ENCODE measurements around the gene LMNA.
A peak's percentile ranks its signal among the peaks of the same experiment; 100 is the strongest.

Gene LMNA

GRCh38 chr1:156126043-156126629, 11.6 kb downstream of the LMNA start:
- no peaks in the 10 kb centered on the region for H3K9me3 ChIP-seq
- peaks cover 81% of the 10 kb centered on the region for H3K4me1 ChIP-seq
- no peak for TF ChIP-seq Cebpa-rat (IDR thresholded peaks at IDR 0.05)
- peak overlapping the region; percentile 83 for H3K4me2 ChIP-seq
- H3K36me3 ChIP-seq = no peaks in the 10 kb centered on the region
- H4K20me1 ChIP-seq = peaks cover 37% of the 10 kb centered on the region
- H3K4me3 ChIP-seq = peak overlapping the region; percentile 48; the same call in 1 of the 2 replicates
- no peaks in the 10 kb centered on the region for H3K27me3 ChIP-seq
- H3K9ac ChIP-seq = peak overlapping the region; percentile 59; the same call in 1 of the 2 replicates
- peak overlapping the region; percentile 69 for H3K27ac ChIP-seq

- peaks cover 37% of the 10 kb centered on the region for H4K20me1 ChIP-seq
- peak overlapping the region; percentile 48; the same call in 1 of the 2 replicates for H3K4me3 ChIP-seq
- H3K36me3 ChIP-seq = no peaks in the 10 kb centered on the region
- H3K9me3 ChIP-seq = no peaks in the 10 kb centered on the region
- peak overlapping the region; percentile 59; the same call in 1 of the 2 replicates for H3K9ac ChIP-seq
- peak overlapping the region; percentile 69 for H3K27ac ChIP-seq
- no peaks in the 10 kb centered on the region for H3K27me3 ChIP-seq
- TF ChIP-seq Cebpa-rat (IDR thresholded peaks at IDR 0.05) = no peak
- peak overlapping the region; percentile 83 for H3K4me2 ChIP-seq
- H3K4me1 ChIP-seq = peaks cover 78% of the 10 kb centered on the region
These were observed 12.4 kb downstream of the LMNA start for GRCh38 chr1:156126630-156127534.

GRCh38 chr1:156128308-156128653, 13.8 kb downstream of the LMNA start:
- Histone ChIP-seq H3K36me3 (no peaks in the 10 kb centered on the region), H3K4me3 (no peak overlapping the region), H3K27me3 (no peaks in the 10 kb centered on the region), H4K20me1 (peaks cover 37% of the 10 kb centered on the region), H3K9ac (no peak overlapping the region), H3K4me2 (peak overlapping the region; percentile 83; the same call in 1 of the 2 replicates), H3K9me3 (no peaks in the 10 kb centered on the region), H3K4me1 (peaks cover 69% of the 10 kb centered on the region), H3K27ac (no peak overlapping the region)
- no peak for TF ChIP-seq Cebpa-rat (IDR thresholded peaks at IDR 0.05)

- Histone ChIP-seq H4K20me1 (peaks cover 37% of the 10 kb centered on the region), H3K9ac (no peak overlapping the region), H3K4me1 (peaks cover 62% of the 10 kb centered on the region), H3K4me2 (peak overlapping the region; percentile 83), H3K4me3 (no peak overlapping the region), H3K27ac (no peak overlapping the region), H3K9me3 (no peaks in the 10 kb centered on the region), H3K27me3 (no peaks in the 10 kb centered on the region), H3K36me3 (no peaks in the 10 kb centered on the region)
- no peak for TF ChIP-seq Cebpa-rat (IDR thresholded peaks at IDR 0.05)
These were observed 14.4 kb downstream of the LMNA start for GRCh38 chr1:156128654-156129597.

GRCh38 chr1:156129687-156130577, 15.4 kb downstream of the LMNA start:
- Histone ChIP-seq H3K4me3 (no peak overlapping the region), H3K4me1 (peaks cover 61% of the 10 kb centered on the region), H3K27ac (no peak overlapping the region), H3K9ac (no peak overlapping the region), H3K9me3 (no peaks in the 10 kb centered on the region), H3K36me3 (no peaks in the 10 kb centered on the region), H3K4me2 (peak overlapping the region; percentile 42), H4K20me1 (peaks cover 37% of the 10 kb centered on the region), H3K27me3 (no peaks in the 10 kb centered on the region)
- no peak for TF ChIP-seq Cebpa-rat (IDR thresholded peaks at IDR 0.05)

- H3K4me2 ChIP-seq = no peak overlapping the region
- H3K36me3 ChIP-seq = no peaks in the 10 kb centered on the region
- H3K4me1 ChIP-seq = peaks cover 61% of the 10 kb centered on the region
- H3K4me3 ChIP-seq = no peak overlapping the region
- H3K9ac ChIP-seq = no peak overlapping the region
- H3K27me3 ChIP-seq = no peaks in the 10 kb centered on the region
- no peak for TF ChIP-seq Cebpa-rat (IDR thresholded peaks at IDR 0.05)
- H4K20me1 ChIP-seq = peaks cover 37% of the 10 kb centered on the region
- no peaks in the 10 kb centered on the region for H3K9me3 ChIP-seq
- no peak overlapping the region for H3K27ac ChIP-seq
These were observed 16.0 kb downstream of the LMNA start for GRCh38 chr1:156130578-156130942.

GRCh38 chr1:156134716-156135435, 20.4 kb downstream of the LMNA start:
- H4K20me1 ChIP-seq = peaks cover 2% of the 10 kb centered on the region; the same call in 1 of the 2 replicates
- peak overlapping the region; percentile 36 for H3K4me2 ChIP-seq
- H3K4me1 ChIP-seq = peaks cover 23% of the 10 kb centered on the region
- no peaks in the 10 kb centered on the region for H3K27me3 ChIP-seq
- no peak for TF ChIP-seq Cebpa-rat (IDR thresholded peaks at IDR 0.05)
- H3K4me3 ChIP-seq = no peak overlapping the region
- H3K36me3 ChIP-seq = peaks cover 9% of the 10 kb centered on the region; the same call in 1 of the 2 replicates
- no peak overlapping the region for H3K9ac ChIP-seq
- no peaks in the 10 kb centered on the region for H3K9me3 ChIP-seq
- H3K27ac ChIP-seq = no peak overlapping the region

Data from BLaER1 (cell line).